HepG2 (cell line): ENCODE data around the gene CNOT1. TPM values are rescaled to one million over a fixed set of nuclear protein-coding genes. Genes with fewer than 3 reads are reported as not detected.

Experiments used
- AGO1 ChIP-seq: fragments of 200-400 bp; formaldehyde crosslinking; IDR thresholded peaks from 2 replicates; pipeline ENCODE4 v1.6.1; 2017; ENCODE audit warnings: mild to moderate bottlenecking, low read depth, low read length, moderate library complexity; ENCODE audit not compliant: poor library complexity, severe bottlenecking
- CC2D1A ChIP-seq: sonication (generic); formaldehyde crosslinking; IDR thresholded peaks from 2 replicates; pipeline ENCODE4 v1.8.1; 2023; ENCODE audit warnings: mild to moderate bottlenecking, missing genetic modification reagents
- GTF2F1 ChIP-seq: fragments of 150-350 bp; IDR thresholded peaks from 2 replicates; pipeline ENCODE4 v1.6.1; 2014; ENCODE audit warnings: low read length
- KDM3A ChIP-seq: IDR thresholded peaks from 2 replicates; pipeline ENCODE4 v1.6.1; 2018; ENCODE audit warnings: low read depth, missing compliant biosample characterization
- MZF1 ChIP-seq: sonication (generic); formaldehyde crosslinking; IDR thresholded peaks from 2 replicates; pipeline ENCODE4 v1.8.1; 2023; ENCODE audit warnings: mild to moderate bottlenecking, missing genetic modification reagents, borderline replicate concordance
- NFRKB ChIP-seq: fragments of 450-650 bp; IDR thresholded peaks from 2 replicates; pipeline ENCODE4 v1.6.1; 2017
- POLR2AphosphoS2 ChIP-seq: IDR thresholded peaks from 2 replicates; pipeline ENCODE4 v1.6.1; 2011; ENCODE audit warnings: low read depth, low read length, improper control_type of control experiment
- SPEN ChIP-seq: sonication (generic); formaldehyde crosslinking; IDR thresholded peaks from 2 replicates; pipeline ENCODE4 v1.5.1; 2020; ENCODE audit warnings: low read depth, mild to moderate bottlenecking, missing genetic modification reagents
- SRSF4 ChIP-seq: fragments of 200-400 bp; formaldehyde crosslinking; IDR thresholded peaks from one replicate; pipeline ENCODE4 v1.6.1; 2018; ENCODE audit warnings: mild to moderate bottlenecking, low read depth, low read length, moderate library complexity; ENCODE audit not compliant: poor library complexity, severe bottlenecking
- TBP ChIP-seq: sonication (generic); formaldehyde crosslinking; IDR thresholded peaks from 2 replicates; pipeline ENCODE4 v1.5.0; 2020; ENCODE audit warnings: missing genetic modification reagents
- ZFYVE20 ChIP-seq: sonication (generic); formaldehyde crosslinking; IDR thresholded peaks from 2 replicates; pipeline ENCODE4 v1.8.0; 2023; ENCODE audit warnings: low read depth, mild to moderate bottlenecking, moderate library complexity, missing genetic modification reagents, borderline replicate concordance
- ZNF235 ChIP-seq: sonication (generic); formaldehyde crosslinking; IDR thresholded peaks from 2 replicates; pipeline ENCODE4 v1.8.1; 2023; ENCODE audit warnings: mild to moderate bottlenecking, missing genetic modification reagents, borderline replicate concordance
- ZNF343 ChIP-seq: sonication (generic); formaldehyde crosslinking; IDR thresholded peaks from 2 replicates; pipeline ENCODE4 v1.4.0; 2020; ENCODE audit warnings: mild to moderate bottlenecking, missing genetic modification reagents
- ZNF382 ChIP-seq: sonication (generic); formaldehyde crosslinking; IDR thresholded peaks from 2 replicates; pipeline ENCODE4 v1.5.0; 2020; ENCODE audit warnings: missing genetic modification reagents, mild to moderate bottlenecking, borderline replicate concordance
- ZNF546 ChIP-seq: sonication (generic); formaldehyde crosslinking; conservative IDR thresholded peaks from 2 replicates; pipeline ENCODE4 v1.8.1; 2023; ENCODE audit warnings: mild to moderate bottlenecking, missing genetic modification reagents
- ZNF589 ChIP-seq: sonication (generic); formaldehyde crosslinking; conservative IDR thresholded peaks from 2 replicates; pipeline ENCODE4 v1.8.0; 2022; ENCODE audit warnings: mild to moderate bottlenecking, moderate library complexity, missing genetic modification reagents
- ZNF7 ChIP-seq: IDR thresholded peaks from 2 replicates; pipeline ENCODE4 v1.6.1; 2016; ENCODE audit warnings: missing biosample characterization, missing genetic modification reagents
- ZSCAN25 ChIP-seq: sonication (generic); formaldehyde crosslinking; IDR thresholded peaks from 2 replicates; pipeline ENCODE4 v1.8.0; 2022; ENCODE audit warnings: mild to moderate bottlenecking, missing genetic modification reagents
- ZSCAN31 ChIP-seq: sonication (generic); formaldehyde crosslinking; IDR thresholded peaks from 2 replicates; pipeline ENCODE4 v1.5.0; 2020; ENCODE audit warnings: low read depth, mild to moderate bottlenecking, missing genetic modification reagents
- polyA plus RNA-seq, 8 experiments: library from polyadenylated mRNA; depleted of rRNA in 3 of 8; stranded (reverse) in 7 of 8; unstranded in 1 of 8; fragments of >200 nt; fragmentation: Illumina TruSeq in 4 of 8; extraction: Trizol in 4 of 8; gene quantifications; 2 replicates each; pipeline versions ENCODE4 v1.2.1 to v1.2.3, GENCODE V29; 2011 to 2016; ENCODE audit warnings: low read depth in 4 of 8, missing spikeins in 1 of 8, mixed read lengths in 1 of 8; ENCODE audit not compliant: insufficient read depth in 1 of 8
- total RNA-seq, 5 experiments: library from RNA; depleted of rRNA; stranded (reverse); fragments of >200 nt; fragmentation: Illumina TruSeq; extraction: Trizol; gene quantifications; 2 replicates each; pipeline ENCODE4 v1.2.3, GENCODE V29; 2016; ENCODE audit warnings: low read depth in 1 of 5
- TF ChIP-seq, protein P1 (sequence below): sonication (generic); formaldehyde crosslinking; IDR thresholded peaks from 2 replicates; pipeline ENCODE4 v1.4.0; 2020; ENCODE audit warnings: missing genetic modification reagents, borderline replicate concordance
- TF ChIP-seq, protein P2 (sequence below): sonication (generic); formaldehyde crosslinking; IDR thresholded peaks from 2 replicates; pipeline ENCODE4 v1.5.0; 2020; ENCODE audit warnings: missing genetic modification reagents
- TF ChIP-seq, protein P3 (sequence below): sonication (generic); formaldehyde crosslinking; IDR thresholded peaks from 2 replicates; pipeline ENCODE4 v1.5.0; 2020; ENCODE audit warnings: mild to moderate bottlenecking, missing genetic modification reagents

Gene CNOT1
- total and polyA plus RNA-seq, 2 of the 13 experiments (the other 11 are each of a cell fraction or from before 2014, with no cell fraction given) = 188 to 232 TPM

DNA sequence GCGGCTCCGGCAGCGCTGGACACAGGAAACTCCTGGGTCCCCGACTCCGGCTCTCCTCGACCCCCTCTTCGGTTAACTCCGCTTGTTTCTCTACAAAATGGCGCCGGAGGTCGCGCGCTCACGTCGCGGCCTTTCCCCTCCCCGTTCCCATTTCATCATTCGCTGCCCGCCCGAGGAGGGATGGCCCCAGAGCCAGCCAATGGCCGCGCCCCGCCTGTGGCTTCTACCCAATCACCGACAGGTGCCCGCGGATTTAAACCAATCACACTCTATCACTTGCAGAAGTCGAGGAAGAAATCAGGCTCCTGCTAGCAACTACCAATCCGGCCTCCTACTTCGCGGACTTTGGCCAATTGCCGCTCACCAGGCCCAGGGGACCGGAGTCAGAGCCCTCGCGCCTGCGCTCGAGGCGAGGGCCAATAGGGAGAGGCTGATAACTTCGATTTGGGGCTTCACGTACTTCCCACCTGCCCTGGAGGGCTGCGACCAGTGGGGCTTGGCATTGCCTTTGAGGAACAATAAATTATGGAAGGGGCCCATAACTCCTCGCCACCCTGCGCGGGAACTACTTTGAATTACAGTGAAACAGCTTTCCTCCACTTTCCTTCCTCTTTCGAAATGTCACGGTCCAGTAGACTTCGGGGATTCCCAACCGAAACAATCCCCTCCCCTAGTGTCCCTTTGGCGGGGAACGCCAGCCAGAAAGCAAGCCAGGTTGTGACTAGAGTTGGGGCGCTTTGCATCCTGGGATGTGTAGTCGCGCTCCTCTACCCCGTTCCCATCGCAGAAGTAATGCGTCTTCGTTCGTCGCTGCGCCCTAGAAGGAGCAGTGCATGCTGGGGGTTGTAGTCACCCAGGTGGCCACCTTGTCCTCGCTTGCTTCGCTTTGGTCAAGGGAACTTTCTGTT lies at the start of gene CNOT1 (continued):
- TF ChIP-seq SPEN (peak; percentile 82), POLR2AphosphoS2 (no peak), TBP (CRISPR knock-in tag) (no peak), ZNF382 (CRISPR knock-in tag) (no peak), NFRKB (peak; percentile 96), ZNF546 (CRISPR knock-in tag) (no peak), ZNF7 (CRISPR knock-in tag) (no peak), ZSCAN31 (CRISPR knock-in tag) (peak; percentile 74; the same call in 1 of the 2 replicates), SRSF4 (no peak), GTF2F1 (peak; percentile 54; the same call in 1 of the 2 replicates), KDM3A (CRISPR knock-in tag) (peak; percentile 63; the same call in 1 of the 2 replicates), ZSCAN25 (CRISPR knock-in tag) (peak; percentile 62; the same call in 1 of the 2 replicates), MZF1 (CRISPR knock-in tag) (no peak; the same call in 1 of the 2 replicates), ZNF235 (CRISPR knock-in tag) (no peak), ZNF343 (peak; percentile 89; the same call in 1 of the 2 replicates), CC2D1A (CRISPR knock-in tag) (peak; percentile 50; the same call in 1 of the 2 replicates), ZFYVE20 (CRISPR knock-in tag) (no peak), ZNF589 (no peak), AGO1 (no peak)
- TF ChIP-seq, protein P1, sequence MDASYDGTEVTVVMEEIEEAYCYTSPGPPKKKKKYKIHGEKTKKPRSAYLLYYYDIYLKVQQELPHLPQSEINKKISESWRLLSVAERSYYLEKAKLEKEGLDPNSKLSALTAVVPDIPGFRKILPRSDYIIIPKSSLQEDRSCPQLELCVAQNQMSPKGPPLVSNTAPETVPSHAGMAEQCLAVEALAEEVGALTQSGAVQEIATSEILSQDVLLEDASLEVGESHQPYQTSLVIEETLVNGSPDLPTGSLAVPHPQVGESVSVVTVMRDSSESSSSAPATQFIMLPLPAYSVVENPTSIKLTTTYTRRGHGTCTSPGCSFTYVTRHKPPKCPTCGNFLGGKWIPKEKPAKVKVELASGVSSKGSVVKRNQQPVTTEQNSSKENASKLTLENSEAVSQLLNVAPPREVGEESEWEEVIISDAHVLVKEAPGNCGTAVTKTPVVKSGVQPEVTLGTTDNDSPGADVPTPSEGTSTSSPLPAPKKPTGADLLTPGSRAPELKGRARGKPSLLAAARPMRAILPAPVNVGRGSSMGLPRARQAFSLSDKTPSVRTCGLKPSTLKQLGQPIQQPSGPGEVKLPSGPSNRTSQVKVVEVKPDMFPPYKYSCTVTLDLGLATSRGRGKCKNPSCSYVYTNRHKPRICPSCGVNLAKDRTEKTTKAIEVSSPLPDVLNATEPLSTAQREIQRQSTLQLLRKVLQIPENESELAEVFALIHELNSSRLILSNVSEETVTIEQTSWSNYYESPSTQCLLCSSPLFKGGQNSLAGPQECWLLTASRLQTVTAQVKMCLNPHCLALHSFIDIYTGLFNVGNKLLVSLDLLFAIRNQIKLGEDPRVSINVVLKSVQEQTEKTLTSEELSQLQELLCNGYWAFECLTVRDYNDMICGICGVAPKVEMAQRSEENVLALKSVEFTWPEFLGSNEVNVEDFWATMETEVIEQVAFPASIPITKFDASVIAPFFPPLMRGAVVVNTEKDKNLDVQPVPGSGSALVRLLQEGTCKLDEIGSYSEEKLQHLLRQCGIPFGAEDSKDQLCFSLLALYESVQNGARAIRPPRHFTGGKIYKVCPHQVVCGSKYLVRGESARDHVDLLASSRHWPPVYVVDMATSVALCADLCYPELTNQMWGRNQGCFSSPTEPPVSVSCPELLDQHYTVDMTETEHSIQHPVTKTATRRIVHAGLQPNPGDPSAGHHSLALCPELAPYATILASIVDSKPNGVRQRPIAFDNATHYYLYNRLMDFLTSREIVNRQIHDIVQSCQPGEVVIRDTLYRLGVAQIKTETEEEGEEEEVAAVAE (CRISPR knock-in tag) = peak; percentile 93
- TF ChIP-seq, protein P2, sequence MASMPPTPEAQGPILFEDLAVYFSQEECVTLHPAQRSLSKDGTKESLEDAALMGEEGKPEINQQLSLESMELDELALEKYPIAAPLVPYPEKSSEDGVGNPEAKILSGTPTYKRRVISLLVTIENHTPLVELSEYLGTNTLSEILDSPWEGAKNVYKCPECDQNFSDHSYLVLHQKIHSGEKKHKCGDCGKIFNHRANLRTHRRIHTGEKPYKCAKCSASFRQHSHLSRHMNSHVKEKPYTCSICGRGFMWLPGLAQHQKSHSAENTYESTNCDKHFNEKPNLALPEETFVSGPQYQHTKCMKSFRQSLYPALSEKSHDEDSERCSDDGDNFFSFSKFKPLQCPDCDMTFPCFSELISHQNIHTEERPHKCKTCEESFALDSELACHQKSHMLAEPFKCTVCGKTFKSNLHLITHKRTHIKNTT (CRISPR knock-in tag) = 0 out of 2 replicates have a peak, but pooled peaks have one; percentile 28
- TF ChIP-seq, protein P3, sequence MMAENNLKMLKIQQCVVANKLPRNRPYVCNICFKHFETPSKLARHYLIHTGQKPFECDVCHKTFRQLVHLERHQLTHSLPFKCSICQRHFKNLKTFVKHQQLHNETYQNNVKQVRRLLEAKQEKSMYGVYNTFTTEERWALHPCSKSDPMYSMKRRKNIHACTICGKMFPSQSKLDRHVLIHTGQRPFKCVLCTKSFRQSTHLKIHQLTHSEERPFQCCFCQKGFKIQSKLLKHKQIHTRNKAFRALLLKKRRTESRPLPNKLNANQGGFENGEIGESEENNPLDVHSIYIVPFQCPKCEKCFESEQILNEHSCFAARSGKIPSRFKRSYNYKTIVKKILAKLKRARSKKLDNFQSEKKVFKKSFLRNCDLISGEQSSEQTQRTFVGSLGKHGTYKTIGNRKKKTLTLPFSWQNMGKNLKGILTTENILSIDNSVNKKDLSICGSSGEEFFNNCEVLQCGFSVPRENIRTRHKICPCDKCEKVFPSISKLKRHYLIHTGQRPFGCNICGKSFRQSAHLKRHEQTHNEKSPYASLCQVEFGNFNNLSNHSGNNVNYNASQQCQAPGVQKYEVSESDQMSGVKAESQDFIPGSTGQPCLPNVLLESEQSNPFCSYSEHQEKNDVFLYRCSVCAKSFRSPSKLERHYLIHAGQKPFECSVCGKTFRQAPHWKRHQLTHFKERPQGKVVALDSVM (CRISPR knock-in tag) = peak; percentile 49; the same call in 1 of the 2 replicates
